GM15510 (cell line): ENCODE data around the gene FGG.

Experiments
- POLR2A ChIP-seq: IDR thresholded peaks from 3 replicates; pipeline ENCODE4 v1.6.1; 2011; ENCODE audit warnings: borderline replicate concordance; ENCODE audit not compliant: insufficient read length; ENCODE audit errors: extremely low read depth

FGG gene

GRCh38 chr4:154612472-154613414 lies at the start of gene FGG:
TSS of gene FGG (minus strand) at chr4:154612656. CDS start at chr4:154612609, 47 bp downstream.
- TF ChIP-seq POLR2A: no peak

DNA sequence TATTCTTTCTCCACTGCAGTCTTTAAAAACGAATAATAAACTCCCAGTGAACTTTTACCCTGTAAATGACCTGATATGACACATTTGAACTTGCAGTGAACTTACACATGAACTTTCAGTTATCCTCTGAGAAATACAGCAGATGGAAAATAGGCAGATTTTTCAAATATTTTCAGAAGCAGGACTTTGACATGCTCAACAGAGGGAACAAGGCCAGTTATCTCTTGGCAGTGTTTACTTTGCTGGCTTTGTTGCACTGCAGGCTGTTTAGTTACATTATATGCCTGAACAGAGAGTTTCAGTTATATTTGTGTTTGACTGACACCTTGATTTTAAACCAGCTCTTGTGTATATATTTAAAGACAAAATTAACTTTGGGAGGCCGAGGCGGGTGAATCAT lies 47.6 kb upstream of the FGG start:
- TF ChIP-seq POLR2A: no peak

DNA sequence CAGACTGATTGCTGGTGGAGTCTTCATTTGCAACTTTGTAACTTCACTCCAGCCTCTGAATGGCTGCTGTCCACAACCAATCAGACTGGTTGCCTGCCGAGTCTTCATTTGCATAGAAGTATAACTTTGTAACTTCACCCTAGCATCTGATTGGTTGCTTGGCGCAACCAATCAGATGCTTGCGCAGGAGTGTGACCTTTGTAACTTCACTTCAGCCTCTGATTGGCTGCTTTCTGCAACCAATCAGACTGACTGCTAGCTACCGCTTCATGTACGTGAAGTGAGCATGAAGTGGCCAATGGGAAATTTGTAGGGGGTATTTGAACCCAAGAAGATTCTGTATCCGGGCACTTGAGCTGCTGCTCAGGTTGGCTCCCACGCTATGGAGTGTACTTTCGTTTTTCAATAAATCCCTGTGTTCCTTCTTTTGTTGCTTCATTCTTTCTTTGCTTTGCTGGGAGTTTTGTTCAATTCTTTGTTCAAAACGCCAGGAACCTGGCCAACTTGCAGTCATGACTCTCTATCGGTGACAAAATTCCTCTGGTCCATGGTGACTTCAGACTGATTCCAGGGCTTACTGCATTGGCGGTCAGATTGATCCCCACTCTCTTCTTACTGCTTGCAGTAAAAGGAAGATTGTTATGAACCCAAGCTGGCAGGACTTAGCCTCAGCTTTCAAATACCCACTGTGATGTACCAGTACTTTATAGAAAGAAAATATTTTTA lies 46.4 kb upstream of the FGG start:
- TF ChIP-seq POLR2A: no peak

DNA sequence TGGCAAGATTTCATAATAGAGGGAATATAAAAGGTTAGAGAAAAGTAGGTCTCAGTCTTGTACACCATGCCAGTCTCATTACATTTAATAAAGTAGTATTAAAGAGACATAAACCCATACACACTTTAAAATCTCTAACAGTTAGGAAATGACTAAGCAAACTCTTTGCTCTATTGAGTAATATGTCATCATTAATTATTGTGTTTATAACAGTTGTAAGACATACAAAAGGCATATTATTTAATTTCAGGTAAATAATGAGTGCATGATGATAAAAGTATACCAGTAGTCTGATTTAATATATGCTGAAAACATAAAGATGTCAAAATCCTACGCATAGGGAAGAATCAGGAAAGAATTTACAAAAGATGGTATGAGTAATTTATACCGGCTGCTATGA lies 31.0 kb upstream of the FGG start:
- TF ChIP-seq POLR2A: no peak

DNA sequence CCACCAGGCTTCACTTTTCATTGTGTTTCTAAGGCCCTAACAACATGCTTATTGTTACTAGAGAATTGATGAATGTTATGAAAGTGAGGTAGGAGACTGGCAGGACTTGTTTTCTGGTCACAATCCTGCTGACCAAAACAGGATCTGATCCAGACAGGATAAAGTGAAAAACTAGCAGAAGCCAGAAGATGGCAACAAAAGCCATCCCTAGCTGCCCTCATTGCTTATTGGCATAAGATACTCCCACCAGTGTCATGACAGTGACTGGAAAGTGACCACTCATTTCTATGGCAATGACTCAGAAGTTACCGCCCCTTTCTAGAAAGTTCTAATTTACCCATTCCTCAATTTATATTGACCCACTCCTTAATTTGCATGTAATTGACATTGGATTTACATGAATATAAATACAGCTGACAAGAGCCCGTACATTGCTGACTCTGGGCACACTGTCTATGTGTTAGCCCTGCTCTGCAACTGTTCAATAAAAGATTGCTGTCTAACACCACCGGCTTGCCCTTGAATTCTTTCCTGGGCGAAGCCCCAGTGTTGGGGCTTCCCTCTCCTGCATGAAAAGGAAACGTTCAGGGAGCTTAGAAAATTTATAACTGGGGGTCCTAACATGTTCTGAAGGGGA lies 30.0 kb upstream of the FGG start:
- no peak for TF ChIP-seq POLR2A

DNA sequence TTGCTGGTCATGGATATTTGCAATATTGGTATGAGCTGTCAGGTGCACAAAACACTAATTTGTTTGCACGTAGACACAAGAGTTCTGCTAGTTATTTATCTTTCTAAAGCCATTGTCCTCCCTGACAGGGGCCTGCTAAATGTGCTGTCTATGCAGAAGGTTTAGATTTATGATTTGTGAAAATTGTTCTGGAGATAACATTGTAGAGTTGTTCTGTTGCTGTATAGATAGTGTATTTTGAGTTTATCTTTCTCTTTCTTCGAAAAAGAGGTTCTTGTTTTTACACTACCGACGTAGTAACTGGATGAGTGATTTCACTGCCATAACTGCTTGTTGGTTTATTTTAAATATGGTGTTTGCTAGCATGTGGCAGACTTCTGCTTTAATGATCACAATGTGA lies 28.5 kb upstream of the FGG start:
- TF ChIP-seq POLR2A: no peak

DNA sequence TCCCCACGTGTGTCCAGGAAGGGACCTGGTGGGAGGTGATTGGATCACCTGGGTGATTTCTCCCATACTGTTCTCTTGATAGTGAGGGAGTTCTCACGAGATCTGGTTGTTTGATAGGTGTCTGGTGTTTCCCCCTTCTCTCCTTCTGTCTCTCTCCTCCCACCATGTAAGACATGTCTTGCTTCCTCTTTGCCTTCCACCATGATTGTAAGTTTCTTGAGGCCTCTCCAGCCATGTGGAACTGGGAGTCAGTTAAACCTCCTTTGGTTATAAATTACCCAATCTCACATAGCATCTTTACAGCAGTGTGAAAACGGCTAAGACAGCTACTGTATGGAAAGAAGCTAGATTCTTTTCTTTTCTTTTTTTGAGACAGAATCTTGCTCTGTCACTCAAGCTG lies 21.6 kb upstream of the FGG start:
- TF ChIP-seq POLR2A: no peak

DNA sequence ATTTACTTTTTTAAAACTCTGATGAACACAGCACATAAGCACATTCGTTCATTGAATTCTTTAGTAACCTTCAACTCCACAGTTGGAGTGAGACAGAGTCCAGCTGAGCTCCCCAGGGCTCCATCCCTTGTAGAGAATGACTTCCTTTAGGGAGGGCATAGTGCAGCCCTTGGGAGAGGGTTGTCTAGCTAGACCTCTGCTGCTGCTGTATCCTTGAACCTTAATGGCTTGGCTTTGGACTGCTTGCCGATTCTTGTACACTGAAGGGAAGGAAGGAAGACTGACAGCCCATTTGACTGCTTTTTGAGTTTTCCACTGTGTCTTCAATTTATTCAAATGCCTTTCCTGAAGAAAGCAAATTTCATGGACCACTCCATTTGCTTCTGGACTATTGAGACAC lies 19.4 kb upstream of the FGG start:
- no peak for TF ChIP-seq POLR2A

- TF ChIP-seq POLR2A: no peak
Measured at GRCh38 chr4:154630324-154630723, 17.9 kb upstream of the FGG start.

DNA sequence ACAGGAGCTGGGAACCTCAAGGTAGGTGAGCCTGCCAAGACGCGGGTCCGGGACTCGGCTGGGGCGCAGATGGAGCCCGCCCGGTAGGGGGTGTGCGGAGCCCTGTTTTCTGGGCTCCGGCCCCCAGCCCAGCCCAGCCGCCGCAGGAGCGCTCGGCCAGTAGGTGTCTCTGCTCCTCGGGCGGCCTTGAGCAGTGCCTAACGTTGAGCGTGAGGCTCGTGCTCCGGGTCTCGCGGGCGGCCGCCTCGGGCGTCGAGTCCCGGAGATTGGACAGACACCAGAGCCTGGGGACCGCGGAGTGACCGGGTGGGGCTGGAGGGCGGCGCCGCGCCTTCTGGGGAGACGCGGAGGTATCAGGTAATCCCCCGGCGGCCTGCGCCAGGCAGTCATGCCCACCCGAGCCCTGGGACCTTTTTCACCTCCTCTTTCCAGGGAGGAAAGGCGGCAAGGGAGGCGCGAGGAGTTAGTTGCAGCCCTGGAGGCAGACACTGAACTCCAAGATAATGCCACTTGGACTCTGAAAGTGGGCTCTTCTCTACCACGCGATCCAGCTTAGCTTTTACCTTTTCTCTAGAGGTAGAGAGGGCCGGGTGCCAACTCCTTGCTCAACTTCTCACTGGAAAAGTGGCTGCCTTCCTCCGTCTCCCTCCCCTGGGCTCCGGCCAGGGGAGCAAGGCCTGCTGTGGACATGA lies 14.5 kb upstream of the FGG start:
- no peak for TF ChIP-seq POLR2A

DNA sequence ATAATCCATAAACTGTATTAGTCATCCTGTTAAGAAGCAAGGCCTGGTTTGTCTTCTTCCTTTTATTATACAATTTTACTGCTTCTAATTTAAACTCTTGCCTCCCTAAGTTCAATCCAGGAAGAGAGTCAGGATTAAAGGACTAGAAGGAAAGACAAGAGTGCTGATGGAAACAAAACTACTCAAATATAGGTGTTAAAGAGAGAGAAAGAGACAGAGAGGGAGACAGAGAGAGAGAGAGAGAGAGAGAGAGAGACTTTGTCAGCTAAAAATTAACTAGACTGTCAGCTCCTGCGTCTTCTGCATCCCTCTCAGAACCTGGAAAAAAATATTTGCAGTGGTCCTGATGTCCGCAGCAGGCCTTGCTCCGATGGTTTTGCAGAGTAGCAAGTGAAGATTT lies 13.5 kb upstream of the FGG start:
- no peak for TF ChIP-seq POLR2A

GRCh38 chr4:154623995-154624394 lies 11.5 kb upstream of the FGG start:
- no peak for TF ChIP-seq POLR2A

GRCh38 chr4:154623436-154623835 lies 11.0 kb upstream of the FGG start:
- TF ChIP-seq POLR2A: no peak

GRCh38 chr4:154622598-154622997 lies 10.1 kb upstream of the FGG start:
- TF ChIP-seq POLR2A: no peak

DNA sequence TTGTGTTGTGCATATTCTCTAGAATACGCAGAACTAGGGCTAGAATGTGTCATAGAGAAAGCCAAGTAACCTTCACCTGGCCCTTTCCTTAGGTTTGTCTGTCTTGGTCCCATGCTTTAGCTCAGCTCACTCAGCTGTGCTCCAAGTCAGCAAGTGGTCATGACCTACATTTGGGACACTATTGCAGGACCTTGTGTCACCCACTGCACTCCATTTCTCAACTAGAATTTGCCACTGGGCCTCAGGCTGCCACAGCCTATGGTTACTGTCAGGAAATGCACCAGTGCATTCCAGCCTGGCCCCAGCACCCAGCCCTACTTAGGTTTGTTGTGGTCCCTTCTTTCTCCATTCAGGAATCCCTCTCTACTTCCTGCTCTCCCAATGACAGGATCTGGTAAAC lies 7.7 kb upstream of the FGG start:
- TF ChIP-seq POLR2A: no peak

DNA sequence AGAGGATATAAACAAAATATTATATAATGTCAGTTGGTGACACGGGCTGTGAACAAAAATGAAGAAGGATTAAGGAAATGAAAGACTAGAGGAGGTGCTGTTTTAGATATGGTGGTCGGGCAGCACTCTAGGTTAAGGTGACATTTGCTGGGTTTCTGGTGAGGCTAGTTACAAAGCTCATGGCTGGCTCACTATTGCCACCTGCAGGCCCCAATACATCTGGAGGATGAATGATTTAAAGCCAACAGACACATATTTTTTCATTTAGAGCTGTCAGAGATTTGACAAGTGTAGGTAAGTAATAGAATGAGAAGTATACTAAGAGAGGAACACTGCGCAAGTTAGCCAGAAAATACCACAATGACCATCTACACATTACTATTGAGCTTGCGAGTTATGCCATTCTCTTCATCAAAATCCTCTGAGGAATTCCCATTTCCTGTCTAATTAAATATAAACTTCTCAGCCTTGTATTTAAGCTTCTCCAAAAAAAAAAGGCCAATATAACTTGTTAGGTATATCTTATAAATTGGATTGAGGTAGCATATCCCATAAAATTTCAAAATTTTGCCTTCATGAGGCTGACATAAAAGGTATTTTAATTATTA lies 6.4 kb upstream of the FGG start:
- no peak for TF ChIP-seq POLR2A
